ENCODE results near the gene MTMR6. TPM values are rescaled to one million over a fixed set of nuclear protein-coding genes. Genes with fewer than 3 reads are reported as not detected.
A peak's percentile ranks its signal among the peaks of the same experiment; 100 is the strongest.

MTMR6 gene
- total RNA-seq, 3 donors from 2014 or later: 15.5 to 17.7 (median 16.2) TPM

DNA sequence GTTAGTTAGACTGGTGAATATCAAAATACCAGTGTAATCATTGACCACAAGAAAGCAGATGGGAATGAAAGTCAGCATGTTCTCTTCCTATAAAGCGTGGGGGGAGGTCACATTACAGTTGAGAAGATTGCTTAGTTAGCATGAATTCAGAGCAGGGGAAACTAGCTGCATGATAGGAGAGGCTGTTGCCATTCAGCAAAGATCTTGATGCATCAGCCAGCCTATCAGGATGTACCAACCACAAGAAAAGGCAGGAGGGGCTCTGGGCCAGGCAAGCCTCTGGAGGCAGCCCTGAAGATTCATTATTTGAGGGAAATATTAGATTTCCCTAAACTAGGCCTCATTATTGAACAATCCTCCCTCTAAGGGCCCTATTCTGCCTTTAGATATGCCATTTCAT is 5.0 kb upstream of the MTMR6 start:
- Mint-ChIP-seq H3K9me3 (no peaks in the 10 kb centered on the region), H3K4me3 (no peak overlapping the region), H3K27me3 (ENCODE audit: low read depth) (peaks cover 12% of the 10 kb centered on the region), H3K4me1 (ENCODE audit: low read depth) (peaks cover 7% of the 10 kb centered on the region), H3K36me3 (ENCODE audit: insufficient read depth) (no peaks in the 10 kb centered on the region)
- ATAC-seq (peak; percentile 44 to 59), DNase-seq (no peak)

DNA sequence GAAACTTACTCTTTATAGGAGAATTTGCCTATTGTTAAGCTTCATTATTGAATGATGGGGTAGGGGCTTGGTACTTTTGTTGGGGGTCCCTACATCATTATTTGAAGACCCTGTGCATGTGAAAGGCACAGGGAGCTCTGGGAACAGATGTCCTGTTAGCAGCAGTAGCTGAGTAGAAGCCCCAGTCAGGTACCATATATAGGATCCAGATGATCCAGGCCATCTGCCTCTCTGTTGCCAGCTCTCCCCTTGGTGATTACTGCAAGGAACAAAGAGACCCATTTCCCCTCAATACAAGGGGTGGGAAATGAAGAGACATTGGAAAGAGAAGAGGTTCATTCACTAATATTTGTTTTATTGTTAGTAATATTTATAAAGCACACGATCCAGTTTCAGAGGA is 4.4 kb upstream of the MTMR6 start:
- DNase-seq: no peak

DNA sequence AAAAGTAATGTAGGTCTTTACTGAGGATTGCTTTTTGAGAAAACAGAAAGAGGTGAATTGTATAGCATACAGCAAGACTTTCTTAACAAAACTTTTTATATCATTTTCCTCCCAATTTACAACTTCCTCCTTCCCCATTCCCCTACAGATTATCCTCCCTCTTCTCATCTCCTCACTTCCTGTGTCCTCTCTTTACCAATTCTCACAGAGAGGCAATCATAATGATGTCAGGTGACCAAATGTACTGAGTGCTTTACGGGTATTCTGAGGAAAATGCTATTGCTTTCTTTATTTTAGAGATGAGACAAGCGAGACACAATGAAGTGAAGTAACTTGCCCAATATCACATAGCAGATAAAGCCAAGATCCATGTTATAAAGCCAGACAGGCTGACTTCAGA is 1.7 kb upstream of the MTMR6 start:
- peaks cover 27% of the 10 kb centered on the region for H3K4me1 Mint-ChIP-seq (ENCODE audit: low read depth)
- DNase-seq (no peak), ATAC-seq (no peak)
- peaks cover 4% of the 10 kb centered on the region for H3K27me3 Mint-ChIP-seq (ENCODE audit: low read depth)
- no peaks in the 10 kb centered on the region for H3K9me3 Mint-ChIP-seq
- no peaks in the 10 kb centered on the region for H3K36me3 Mint-ChIP-seq (ENCODE audit: insufficient read depth)
- H3K4me3 Mint-ChIP-seq: no peak overlapping the region

More for the DNA sequence above, 4.4 kb upstream of the MTMR6 start:
- no peak for ATAC-seq
- Mint-ChIP-seq H3K4me3 (no peak overlapping the region), H3K36me3 (ENCODE audit: insufficient read depth) (no peaks in the 10 kb centered on the region), H3K4me1 (ENCODE audit: low read depth) (peaks cover 7% of the 10 kb centered on the region), H3K27me3 (ENCODE audit: low read depth) (peaks cover 8% of the 10 kb centered on the region), H3K9me3 (no peaks in the 10 kb centered on the region)

DNA sequence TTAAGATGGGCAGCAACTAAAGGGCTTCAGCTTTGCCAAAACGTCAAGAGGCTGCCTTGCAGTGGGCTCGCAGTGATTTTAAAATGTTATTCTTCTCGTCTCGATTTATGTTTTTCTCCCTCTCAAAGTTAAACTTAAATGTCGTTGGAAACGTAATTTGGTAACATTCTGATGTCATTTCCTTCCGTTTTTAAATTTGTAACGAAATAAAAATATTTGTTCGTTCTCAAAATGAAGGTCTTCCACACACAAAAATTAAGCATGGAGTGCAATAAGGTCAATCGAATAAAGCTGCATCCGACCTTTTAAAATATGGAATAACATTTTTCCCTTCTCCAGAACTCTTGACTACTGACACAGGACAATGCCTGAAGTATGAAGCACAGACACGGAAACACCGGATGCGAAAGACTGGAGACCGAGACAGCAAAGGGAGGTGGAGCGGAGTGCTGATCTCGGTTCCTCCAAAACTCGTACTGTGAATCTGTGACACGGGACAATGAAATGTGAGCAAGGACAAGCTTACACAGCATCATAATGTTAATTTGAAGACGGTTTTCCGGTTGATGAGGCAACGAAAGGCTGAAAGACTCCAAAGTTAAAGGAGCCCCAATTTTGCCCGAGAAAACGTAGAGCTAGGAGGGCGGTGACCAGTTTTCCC is 850 bp downstream of the MTMR6 start:
- H3K27me3 Mint-ChIP-seq (ENCODE audit: low read depth): peaks cover 4% of the 10 kb centered on the region
- no peaks in the 10 kb centered on the region for H3K9me3 Mint-ChIP-seq
- peaks cover 8% of the 10 kb centered on the region for H3K36me3 Mint-ChIP-seq (ENCODE audit: insufficient read depth)
- H3K4me3 Mint-ChIP-seq: peak overlapping the region; percentile 97
- peak; percentile 16 to 23 for ATAC-seq
- H3K4me1 Mint-ChIP-seq (ENCODE audit: low read depth): peaks cover 45% of the 10 kb centered on the region
- DNase-seq: no peak

DNA sequence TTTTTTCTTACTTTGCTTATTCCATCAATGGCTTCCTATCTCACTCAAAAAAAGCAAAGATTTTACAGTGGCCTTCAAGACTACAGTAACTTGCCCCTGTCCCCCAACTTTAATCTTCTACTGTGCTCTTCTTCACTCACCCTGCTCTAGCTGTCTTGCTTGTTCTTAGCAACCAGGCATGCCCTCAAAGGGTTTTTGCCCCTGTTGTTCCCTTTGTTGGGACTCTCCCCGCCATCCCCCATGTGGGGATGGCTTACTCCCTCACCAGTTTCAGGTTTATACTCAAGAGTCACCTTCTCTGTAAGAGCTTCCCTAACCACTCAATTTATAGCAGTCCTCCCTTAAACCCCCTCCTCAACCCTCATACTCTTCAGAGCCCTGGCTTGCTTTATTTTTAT is 5.4 kb downstream of the MTMR6 start:
- ATAC-seq (peak; percentile 37 to 60), DNase-seq (no peak)
- Mint-ChIP-seq H3K9me3 (no peaks in the 10 kb centered on the region), H3K4me1 (ENCODE audit: low read depth) (peaks cover 81% of the 10 kb centered on the region), H3K36me3 (ENCODE audit: insufficient read depth) (peaks cover 18% of the 10 kb centered on the region), H3K4me3 (no peak overlapping the region), H3K27me3 (ENCODE audit: low read depth) (no peaks in the 10 kb centered on the region)

DNA sequence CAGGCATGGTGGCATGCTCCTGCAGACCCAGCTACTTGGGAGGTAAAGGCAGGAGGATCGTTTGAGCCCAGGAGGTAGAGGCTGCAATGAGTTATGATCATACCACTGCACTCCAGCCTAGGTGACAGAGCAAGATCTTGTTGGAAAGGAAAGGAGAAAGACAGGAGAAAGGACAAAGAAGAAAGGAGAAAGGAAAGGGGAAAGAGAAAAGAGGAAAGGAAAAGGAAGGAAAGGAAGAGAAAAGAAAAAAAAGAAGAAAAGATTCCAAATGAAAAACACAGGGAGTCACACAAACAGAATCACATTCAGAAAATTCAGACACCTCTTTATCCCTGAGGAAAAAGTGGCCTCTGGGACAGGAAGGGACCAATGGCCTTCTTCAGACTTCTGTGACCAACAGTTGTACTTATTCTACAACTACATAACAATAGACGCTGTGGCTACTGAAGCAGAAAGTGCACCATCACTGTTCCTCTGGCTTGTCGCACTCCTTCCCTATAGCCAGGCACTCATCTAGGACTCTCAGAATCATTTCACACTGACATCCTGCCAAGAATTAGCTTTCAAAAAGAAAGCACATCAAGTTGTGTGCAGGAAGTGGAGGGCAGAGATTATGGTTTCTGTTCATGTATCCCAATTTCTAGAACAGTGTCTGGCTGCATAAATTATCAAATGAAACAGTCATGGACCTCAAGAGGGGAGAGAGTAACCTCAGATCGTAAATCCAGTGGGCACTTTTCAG is 5.9 kb downstream of the MTMR6 start:
- Mint-ChIP-seq H3K36me3 (ENCODE audit: insufficient read depth) (peaks cover 22% of the 10 kb centered on the region), H3K4me3 (peak overlapping the region; percentile 3), H3K27me3 (ENCODE audit: low read depth) (no peaks in the 10 kb centered on the region), H3K9me3 (no peaks in the 10 kb centered on the region), H3K4me1 (ENCODE audit: low read depth) (peaks cover 84% of the 10 kb centered on the region)
- ATAC-seq (peak; percentile 60 to 67), DNase-seq (no peak)

DNA sequence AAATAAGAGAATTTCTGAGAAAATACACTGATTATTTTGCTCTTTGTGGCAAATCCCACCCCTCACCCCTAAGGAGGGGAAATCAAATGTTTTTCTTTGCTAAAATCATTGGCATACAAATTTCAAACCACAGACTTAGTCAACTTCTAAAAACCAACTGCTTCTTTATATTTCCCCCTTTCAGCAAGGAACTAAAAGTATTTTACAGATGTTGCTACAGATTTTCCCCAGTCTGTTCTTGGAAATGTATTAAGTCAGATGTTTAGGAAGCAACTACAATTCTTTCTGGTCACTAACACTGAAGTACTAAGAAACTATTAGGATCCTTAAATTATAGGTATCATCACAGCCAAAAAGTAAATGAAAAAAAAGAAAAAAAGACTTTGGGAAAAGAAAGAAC is 6.9 kb downstream of the MTMR6 start:
- DNase-seq (no peak), ATAC-seq (no peak)
- Mint-ChIP-seq H3K4me1 (ENCODE audit: low read depth) (peaks cover 79% of the 10 kb centered on the region), H3K4me3 (no peak overlapping the region), H3K36me3 (ENCODE audit: insufficient read depth) (peaks cover 22% of the 10 kb centered on the region), H3K9me3 (no peaks in the 10 kb centered on the region), H3K27me3 (ENCODE audit: low read depth) (no peaks in the 10 kb centered on the region)

DNA sequence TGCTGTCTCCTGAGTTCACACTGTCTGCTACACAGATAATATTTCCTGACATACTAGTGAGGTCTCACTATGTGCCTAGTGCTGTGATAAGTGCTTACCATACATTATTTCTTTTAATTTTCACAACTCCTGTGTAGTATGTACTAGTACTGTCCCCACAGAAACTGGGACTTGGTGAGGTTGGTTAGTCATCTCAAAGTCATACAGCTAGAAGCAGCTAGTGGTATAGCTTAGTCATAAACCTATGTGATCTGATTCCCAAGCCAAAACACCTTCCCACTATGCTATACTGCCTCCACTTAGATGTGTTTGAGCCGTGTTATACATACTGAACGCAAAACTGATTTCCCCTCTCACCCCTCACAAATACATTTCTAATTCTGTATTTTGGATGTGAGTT is 10.5 kb downstream of the MTMR6 start:
- H3K27me3 Mint-ChIP-seq (ENCODE audit: low read depth): no peaks in the 10 kb centered on the region
- DNase-seq (no peak), ATAC-seq (peak; percentile 96 to 99)
- peaks cover 22% of the 10 kb centered on the region for H3K36me3 Mint-ChIP-seq (ENCODE audit: insufficient read depth)
- H3K4me3 Mint-ChIP-seq: no peak overlapping the region
- H3K9me3 Mint-ChIP-seq: no peaks in the 10 kb centered on the region
- H3K4me1 Mint-ChIP-seq (ENCODE audit: low read depth): peaks cover 51% of the 10 kb centered on the region

DNA sequence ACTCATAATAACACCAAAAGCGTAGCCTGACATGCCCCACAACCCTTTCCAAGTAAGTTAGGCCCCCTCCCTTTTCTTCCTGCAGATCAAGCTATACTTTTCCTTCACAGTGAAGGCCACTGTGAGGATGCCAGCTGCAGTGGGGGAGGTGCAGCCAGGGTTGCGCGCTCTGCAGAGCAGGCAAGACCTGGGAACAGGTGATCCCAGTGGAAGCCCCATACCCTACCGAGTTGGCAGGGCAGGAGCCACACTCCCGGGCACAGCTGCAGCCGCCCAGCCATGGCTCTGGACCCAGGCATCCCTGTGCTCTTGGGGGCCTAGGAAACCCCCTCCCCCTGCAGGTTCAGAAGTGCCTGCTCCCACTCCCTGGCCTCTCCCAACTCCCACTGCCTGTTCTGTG is 18.7 kb downstream of the MTMR6 start:
- peaks cover 31% of the 10 kb centered on the region for H3K36me3 Mint-ChIP-seq (ENCODE audit: insufficient read depth)
- H3K9me3 Mint-ChIP-seq: no peaks in the 10 kb centered on the region
- peaks cover 11% of the 10 kb centered on the region for H3K4me1 Mint-ChIP-seq (ENCODE audit: low read depth)
- ATAC-seq: no peak
- DNase-seq: no peak
- H3K27me3 Mint-ChIP-seq (ENCODE audit: low read depth): no peaks in the 10 kb centered on the region
- no peak overlapping the region for H3K4me3 Mint-ChIP-seq

DNA sequence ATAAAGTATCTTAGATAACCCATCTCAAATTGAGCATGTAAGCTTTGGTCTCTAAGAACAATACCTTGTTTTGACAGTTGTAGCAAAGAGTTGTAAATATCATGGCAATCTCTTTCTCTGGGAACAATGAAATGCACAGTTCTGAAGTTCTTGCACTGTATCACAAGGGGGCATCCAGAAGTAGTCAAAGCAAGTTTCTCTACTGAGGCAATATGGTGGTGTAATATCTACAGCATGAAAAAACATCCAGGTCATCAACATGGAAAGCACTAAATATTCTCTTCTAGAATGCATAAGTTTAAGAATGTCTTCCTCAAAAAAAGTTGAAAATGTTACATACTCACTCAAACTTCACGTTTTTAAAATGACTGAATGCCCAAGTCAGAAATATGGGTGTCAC is 19.6 kb downstream of the MTMR6 start:
- H3K9me3 Mint-ChIP-seq: no peaks in the 10 kb centered on the region
- peak; percentile 48 to 58 for ATAC-seq

DNA sequence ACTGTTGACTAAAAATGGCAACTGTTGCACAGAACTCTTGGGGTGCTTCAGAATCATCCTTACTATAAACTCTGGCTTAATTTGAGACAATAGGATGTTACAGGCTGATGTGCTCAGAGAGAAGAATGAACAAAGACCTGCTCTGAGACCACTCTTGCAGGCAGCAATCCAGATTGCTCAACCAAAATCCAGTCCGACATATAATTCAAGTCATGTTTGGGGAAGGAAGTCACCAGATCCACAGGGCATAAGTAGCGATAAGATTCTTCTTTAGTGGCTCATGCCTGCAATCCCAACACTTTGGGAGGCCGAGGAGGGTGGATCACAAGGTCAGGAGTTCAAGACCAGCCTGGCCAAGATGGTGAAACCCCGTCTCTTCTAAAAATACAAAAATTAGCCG is 20.6 kb downstream of the MTMR6 start:
- no peaks in the 10 kb centered on the region for H3K9me3 Mint-ChIP-seq
- H3K4me3 Mint-ChIP-seq: no peak overlapping the region
- no peak for ATAC-seq

More for the DNA sequence above, 19.6 kb downstream of the MTMR6 start:
- no peaks in the 10 kb centered on the region for H3K27me3 Mint-ChIP-seq (ENCODE audit: low read depth)
- no peak for DNase-seq
- H3K4me1 Mint-ChIP-seq (ENCODE audit: low read depth): peaks cover 11% of the 10 kb centered on the region
- H3K36me3 Mint-ChIP-seq (ENCODE audit: insufficient read depth): peaks cover 37% of the 10 kb centered on the region
- H3K4me3 Mint-ChIP-seq: no peak overlapping the region

DNA sequence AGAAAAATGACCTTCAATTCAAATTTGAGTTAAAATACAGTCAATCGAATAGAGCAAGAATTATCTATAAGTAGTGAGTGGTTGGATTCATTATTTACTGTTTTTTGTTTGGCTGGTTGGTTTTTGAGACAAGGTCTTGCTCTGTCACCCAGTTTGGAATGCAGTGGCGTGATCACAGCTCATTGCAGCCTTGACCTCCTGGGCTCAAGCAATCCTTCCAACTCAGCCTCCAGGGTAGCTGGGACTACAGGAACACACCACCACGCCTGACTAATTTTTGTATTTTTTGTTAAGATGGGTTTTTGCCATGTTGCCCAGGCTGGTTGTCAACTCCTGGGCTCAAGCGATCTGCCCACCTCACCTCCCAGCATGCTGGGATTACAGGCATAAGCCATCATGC is 25.0 kb downstream of the MTMR6 start:
- H3K27me3 Mint-ChIP-seq (ENCODE audit: low read depth): no peaks in the 10 kb centered on the region
- no peak overlapping the region for H3K4me3 Mint-ChIP-seq
- H3K9me3 Mint-ChIP-seq: no peaks in the 10 kb centered on the region
- H3K4me1 Mint-ChIP-seq (ENCODE audit: low read depth): no peaks in the 10 kb centered on the region
- DNase-seq (no peak), ATAC-seq (no peak)
- H3K36me3 Mint-ChIP-seq (ENCODE audit: insufficient read depth): peaks cover 32% of the 10 kb centered on the region

More for the DNA sequence above, 20.6 kb downstream of the MTMR6 start:
- no peak for DNase-seq
- Mint-ChIP-seq H3K36me3 (ENCODE audit: insufficient read depth) (peaks cover 32% of the 10 kb centered on the region), H3K27me3 (ENCODE audit: low read depth) (no peaks in the 10 kb centered on the region), H3K4me1 (ENCODE audit: low read depth) (peaks cover 11% of the 10 kb centered on the region)

DNA sequence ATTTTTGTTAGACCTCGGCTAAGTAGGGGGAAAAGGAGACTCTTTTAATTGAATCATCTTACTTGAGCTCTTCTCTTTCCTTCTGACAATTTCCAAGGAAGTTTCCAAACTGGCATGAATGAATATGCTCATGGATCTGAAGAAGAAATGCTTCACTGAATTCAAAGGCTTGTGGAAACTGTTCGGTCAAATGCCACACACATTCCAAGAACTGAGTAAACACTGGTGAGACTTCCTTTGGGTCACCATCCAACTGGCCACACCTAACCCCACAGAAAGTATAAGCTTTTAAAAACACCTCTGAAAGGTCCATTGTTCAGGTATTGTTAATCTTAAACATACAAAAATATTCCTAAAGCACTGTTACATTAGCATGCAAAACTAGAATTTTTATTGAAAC is 33.6 kb downstream of the MTMR6 start:
- DNase-seq (no peak), ATAC-seq (no peak)
- Mint-ChIP-seq H3K27me3 (ENCODE audit: low read depth) (no peaks in the 10 kb centered on the region), H3K4me3 (no peak overlapping the region), H3K4me1 (ENCODE audit: low read depth) (peaks cover 2% of the 10 kb centered on the region), H3K9me3 (no peaks in the 10 kb centered on the region), H3K36me3 (ENCODE audit: insufficient read depth) (peaks cover 46% of the 10 kb centered on the region)

DNA sequence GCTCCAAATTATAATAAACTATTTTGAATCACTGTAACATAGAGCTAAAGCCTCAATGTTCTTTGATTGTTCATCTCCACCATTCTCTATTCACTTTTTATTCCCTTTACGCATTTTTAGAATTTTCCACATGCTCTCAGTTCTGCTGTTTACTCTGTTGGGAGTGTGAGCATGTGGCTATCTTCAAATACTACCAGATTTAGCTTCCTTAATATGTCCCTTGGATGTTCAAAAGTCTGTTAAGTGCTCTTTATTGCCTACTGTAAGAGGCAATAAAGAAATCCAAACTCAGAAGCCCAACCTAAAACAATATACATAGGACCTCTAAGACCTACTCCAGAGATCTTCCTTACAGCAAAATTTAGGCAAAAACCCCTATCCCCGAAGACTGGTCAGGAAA is 34.5 kb downstream of the MTMR6 start:
- peaks cover 2% of the 10 kb centered on the region for H3K4me1 Mint-ChIP-seq (ENCODE audit: low read depth)
- H3K27me3 Mint-ChIP-seq (ENCODE audit: low read depth): no peaks in the 10 kb centered on the region
- ATAC-seq: no peak
- H3K9me3 Mint-ChIP-seq: no peaks in the 10 kb centered on the region
- H3K36me3 Mint-ChIP-seq (ENCODE audit: insufficient read depth): peaks cover 46% of the 10 kb centered on the region
- no peak for DNase-seq
- no peak overlapping the region for H3K4me3 Mint-ChIP-seq

DNA sequence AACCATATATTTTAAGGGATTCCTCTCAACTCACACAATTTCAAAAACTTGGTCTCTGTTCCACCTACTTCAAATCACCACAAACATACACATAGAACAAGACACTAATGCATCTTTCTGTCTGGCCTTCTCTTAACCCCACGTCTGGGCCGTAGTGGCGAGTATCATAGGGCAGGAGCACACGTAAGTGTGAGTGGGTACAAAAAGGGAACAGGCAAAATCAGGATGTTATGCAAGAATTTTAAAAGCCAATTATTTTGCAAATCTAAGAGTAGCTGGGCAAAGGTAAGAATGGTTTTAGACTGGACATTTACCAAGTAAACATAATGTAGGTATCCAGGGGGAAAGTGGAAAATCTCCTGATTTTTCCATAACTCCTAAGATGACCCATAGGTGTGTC is 35.1 kb downstream of the MTMR6 start:
- Mint-ChIP-seq H3K9me3 (no peaks in the 10 kb centered on the region), H3K27me3 (ENCODE audit: low read depth) (no peaks in the 10 kb centered on the region), H3K36me3 (ENCODE audit: insufficient read depth) (peaks cover 40% of the 10 kb centered on the region), H3K4me1 (ENCODE audit: low read depth) (peaks cover 2% of the 10 kb centered on the region), H3K4me3 (no peak overlapping the region)
- DNase-seq: no peak
- ATAC-seq: no peak
